DLD1 (cell line): ENCODE measurements around the gene PARP6.

Source experiments
- in situ Hi-C: cut with HindIII; loops from 2 replicates; pipeline ENCODE4 v1.10.0; 2017; ENCODE audit warnings: low sequenced_read_pairs

The PARP6 gene

GRCh38 chr15:72272213-72272996 lies at the start of gene PARP6:
PARP6 (minus strand) TSS chr15:72272554; CDS start chr15:72267477, 5,077 bp downstream.
- in situ Hi-C loops: no loop called here

- in situ Hi-C loops: no loop called here
These were observed 47.8 kb upstream of the PARP6 start, which contains the start of gene CELF6 for GRCh38 chr15:72319985-72320671. CELF6 (minus strand) TSS chr15:72320157; CDS start chr15:72319874, 283 bp downstream.

- in situ Hi-C loops: no loop called here
These were observed 47.1 kb upstream of the PARP6 start for GRCh38 chr15:72319360-72319984.

- in situ Hi-C loops: no loop called here
These were observed 46.1 kb upstream of the PARP6 start for GRCh38 chr15:72318408-72318942.

GRCh38 chr15:72315706-72316370 lies 43.5 kb upstream of the PARP6 start:
- in situ Hi-C loops: no loop called here

- in situ Hi-C loops: no loop called here
These were observed 41.5 kb upstream of the PARP6 start for GRCh38 chr15:72313881-72314280.

- in situ Hi-C loops: no loop called here
These were observed 41.1 kb upstream of the PARP6 start for GRCh38 chr15:72313448-72313840.

- in situ Hi-C loops: no loop called here
These were observed 40.5 kb upstream of the PARP6 start for GRCh38 chr15:72312605-72313447.

- in situ Hi-C loops: no loop called here
These were observed 34.7 kb upstream of the PARP6 start for GRCh38 chr15:72307026-72307425.

GRCh38 chr15:72306211-72306785 lies 33.9 kb upstream of the PARP6 start:
- in situ Hi-C loops: no loop called here

- in situ Hi-C loops: no loop called here
These were observed 32.2 kb upstream of the PARP6 start for GRCh38 chr15:72304596-72304995.

- in situ Hi-C loops: no loop called here
These were observed 30.6 kb upstream of the PARP6 start for GRCh38 chr15:72302955-72303354.

GRCh38 chr15:72289597-72290325 lies 17.4 kb upstream of the PARP6 start:
- in situ Hi-C loops: no loop called here

- in situ Hi-C loops: no loop called here
These were observed 16.6 kb upstream of the PARP6 start for GRCh38 chr15:72288796-72289596.

- in situ Hi-C loops: no loop called here
These were observed 13.7 kb upstream of the PARP6 start for GRCh38 chr15:72285927-72286516.

- in situ Hi-C loops: no loop called here
These were observed 13.0 kb upstream of the PARP6 start for GRCh38 chr15:72285402-72285801.

- in situ Hi-C loops: no loop called here
These were observed 12.4 kb upstream of the PARP6 start for GRCh38 chr15:72284781-72285180.

- in situ Hi-C loops: no loop called here
These were observed 9.4 kb upstream of the PARP6 start for GRCh38 chr15:72281713-72282112.
